Activated CD4-positive, alpha-beta T cell treated with anti-CD3 and anti-CD28 coated beads, Interleukin-2, amount 10 ng/mL, durations not matched to agents 24 days and 14 days (primary cell): ENCODE measurements around the gene AMH. TPM values are rescaled to one million over a fixed set of nuclear protein-coding genes. Genes with fewer than 3 reads are reported as not detected.

ENCODE experiments used
- DNase-seq: peaks from one replicate; pipeline ENCODE4 v3.0.0; 2022
- H3K27ac Mint-ChIP-seq: one replicate; pipeline ENCODE4 v1.8.0; 2022; ENCODE audit warnings: mild to moderate bottlenecking, mixed read lengths
- H3K27me3 Mint-ChIP-seq: one replicate; pipeline ENCODE4 v1.8.0; 2022; ENCODE audit warnings: mixed read lengths
- H3K36me3 Mint-ChIP-seq: one replicate; pipeline ENCODE4 v1.8.0; 2022; ENCODE audit warnings: low read depth, mild to moderate bottlenecking, mixed read lengths
- H3K4me1 Mint-ChIP-seq: one replicate; pipeline ENCODE4 v1.8.0; 2021; ENCODE audit warnings: mixed read lengths
- H3K4me3 Mint-ChIP-seq: one replicate; pipeline ENCODE4 v1.8.0; 2022; ENCODE audit warnings: mild to moderate bottlenecking, moderate library complexity, mixed read lengths
- H3K9me3 Mint-ChIP-seq: one replicate; pipeline ENCODE4 v1.8.0; 2021; ENCODE audit warnings: mixed read lengths
- intact Hi-C: fragments of 100-400 bp; cut with micrococcal nuclease; formaldehyde crosslinking; loops from one replicate; pipeline ENCODE4 v1.15.1; 2023
- total RNA-seq: library from RNA; stranded (reverse); gene quantifications from 2 replicates; pipeline ENCODE4 v1.2.3, GENCODE V29; 2022

AMH gene
- total RNA-seq, 1 donor from 2014 or later: 4.0 TPM

DNA sequence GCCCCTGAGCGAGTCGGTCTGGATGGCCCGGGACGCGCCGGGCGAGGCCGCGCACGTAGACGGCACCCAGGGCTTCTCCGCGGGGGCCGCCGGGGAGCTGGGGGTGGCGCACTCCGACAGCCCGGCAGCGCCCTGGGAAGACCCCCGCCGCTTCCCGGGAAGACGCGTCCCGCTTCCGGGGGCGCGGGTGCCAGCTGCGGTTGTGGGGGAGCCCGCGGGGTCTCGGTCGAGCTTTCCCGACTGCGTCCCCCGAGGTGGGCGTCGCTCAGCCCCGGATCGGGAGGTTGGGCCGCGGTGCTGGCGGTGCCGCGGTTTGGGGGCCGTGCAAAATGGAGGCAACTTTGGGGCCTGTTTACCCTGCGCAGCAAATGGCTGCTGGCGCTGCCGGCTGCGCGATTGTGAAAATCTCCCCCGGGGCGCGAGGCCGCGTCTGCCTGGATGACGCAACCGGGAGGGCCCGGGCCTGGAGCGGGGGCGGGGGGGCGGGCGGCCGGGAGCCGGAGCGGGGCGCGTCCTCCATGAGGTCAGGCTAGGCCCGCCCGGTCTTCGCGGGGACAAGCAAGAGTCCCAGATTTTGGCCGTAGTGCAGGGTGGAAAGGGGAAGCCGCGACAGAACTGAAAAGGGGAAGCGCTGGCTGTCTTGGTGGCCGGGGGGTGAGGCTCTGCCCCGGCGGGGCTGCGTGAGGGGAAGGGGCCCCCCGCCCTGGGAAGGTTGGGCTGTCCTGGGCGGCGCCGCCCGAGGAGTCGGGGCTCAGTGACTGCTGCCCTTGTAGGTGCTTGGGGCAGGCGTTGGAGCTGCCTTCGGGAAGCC is 21.5 kb downstream of the AMH start:
- H3K9me3 Mint-ChIP-seq: no peaks in the 10 kb centered on the region
- DNase-seq: peak; percentile 91
- H3K4me1 Mint-ChIP-seq: peaks cover 35% of the 10 kb centered on the region
- no peaks in the 10 kb centered on the region for H3K27me3 Mint-ChIP-seq
- H3K4me3 Mint-ChIP-seq: peak overlapping the region; percentile 93
- intact Hi-C loops: loop anchor here (2.0 to 10.0 kb wide), 3 partner anchors 120 to 342 kb away; partner anchors contain the start of gene AP3D1
- H3K27ac Mint-ChIP-seq: peak overlapping the region; percentile 91
- H3K36me3 Mint-ChIP-seq: peaks cover 41% of the 10 kb centered on the region

- H3K9me3 Mint-ChIP-seq: no peaks in the 10 kb centered on the region
- intact Hi-C loops: loop anchor here (2.0 to 10.0 kb wide), 3 partner anchors 121 to 341 kb away; partner anchors contain the start of gene AP3D1
- H3K4me3 Mint-ChIP-seq: peak overlapping the region; percentile 93
- H3K36me3 Mint-ChIP-seq: peaks cover 41% of the 10 kb centered on the region
- DNase-seq: peak; percentile 75
- no peaks in the 10 kb centered on the region for H3K27me3 Mint-ChIP-seq
- peak overlapping the region; percentile 84 for H3K27ac Mint-ChIP-seq
- peaks cover 32% of the 10 kb centered on the region for H3K4me1 Mint-ChIP-seq
Observed at GRCh38 chr19:2271234-2272103, 22.3 kb downstream of the AMH start.

- no peaks in the 10 kb centered on the region for H3K27me3 Mint-ChIP-seq
- peak; percentile 95 for DNase-seq
- peak overlapping the region; percentile 75 for H3K27ac Mint-ChIP-seq
- intact Hi-C loops: loop anchor here (1.0 to 10.0 kb wide), 3 partner anchors 37 to 339 kb away; partner anchors contain the start of genes PLEKHJ1 and SF3A2
- H3K4me3 Mint-ChIP-seq: peak overlapping the region; percentile 84
- H3K4me1 Mint-ChIP-seq: peaks cover 27% of the 10 kb centered on the region
- H3K36me3 Mint-ChIP-seq: peaks cover 41% of the 10 kb centered on the region
- no peaks in the 10 kb centered on the region for H3K9me3 Mint-ChIP-seq
Observed at GRCh38 chr19:2273356-2274184, 24.4 kb downstream of the AMH start.

GRCh38 chr19:2274185-2274711 is 25.1 kb downstream of the AMH start:
- intact Hi-C loops: loop anchor here (5.0 to 10.0 kb wide), 2 partner anchors 121 to 338 kb away; no protein-coding TSS in a partner anchor
- DNase-seq: peak; percentile 67
- peak overlapping the region; percentile 75 for H3K27ac Mint-ChIP-seq
- H3K9me3 Mint-ChIP-seq: no peaks in the 10 kb centered on the region
- H3K36me3 Mint-ChIP-seq: peaks cover 41% of the 10 kb centered on the region
- no peaks in the 10 kb centered on the region for H3K27me3 Mint-ChIP-seq
- peak overlapping the region; percentile 84 for H3K4me3 Mint-ChIP-seq
- H3K4me1 Mint-ChIP-seq: peaks cover 27% of the 10 kb centered on the region

DNA sequence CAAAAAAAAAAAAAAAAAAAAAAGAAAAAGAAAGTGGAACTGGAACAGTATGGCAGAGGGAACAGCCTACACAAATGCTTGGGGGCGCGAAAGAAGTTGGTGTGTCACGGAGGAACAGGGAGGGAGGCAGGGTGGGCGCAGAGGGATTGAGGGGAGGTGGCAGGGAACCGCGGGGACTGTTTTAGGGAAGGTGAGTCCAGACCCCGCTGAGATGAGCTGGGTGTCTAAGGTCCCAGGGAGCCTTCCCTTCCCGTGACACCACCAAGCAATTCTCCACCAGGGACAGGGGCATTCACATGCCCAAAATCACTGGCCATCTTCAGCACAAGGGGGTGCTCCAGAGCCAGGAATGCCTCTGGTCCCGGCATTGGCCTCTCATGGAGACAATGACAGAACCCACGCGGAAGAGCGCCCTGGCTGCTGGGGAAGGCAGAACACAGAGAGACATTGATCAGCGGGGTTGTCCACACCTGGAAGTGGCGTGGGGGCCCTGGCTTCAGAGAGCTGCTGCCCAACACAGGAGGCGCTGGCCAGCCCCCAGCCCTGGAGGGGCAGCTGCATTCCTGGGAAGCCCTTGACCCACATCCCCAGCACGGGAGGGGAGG is 25.9 kb downstream of the AMH start:
- peak overlapping the region; percentile 37 for H3K4me3 Mint-ChIP-seq
- H3K27ac Mint-ChIP-seq: peak overlapping the region; percentile 20

GRCh38 chr19:2275588-2276428 is 26.7 kb downstream of the AMH start:
- Mint-ChIP-seq H3K27me3 (no peaks in the 10 kb centered on the region), H3K4me3 (no peak overlapping the region)
- intact Hi-C loops: loop anchor here (10.0 kb wide), 1 partner anchor 119 kb away; no protein-coding TSS in a partner anchor

More for the DNA sequence above, 25.9 kb downstream of the AMH start:
- peaks cover 34% of the 10 kb centered on the region for H3K36me3 Mint-ChIP-seq
- peaks cover 27% of the 10 kb centered on the region for H3K4me1 Mint-ChIP-seq
- H3K9me3 Mint-ChIP-seq: no peaks in the 10 kb centered on the region
- intact Hi-C loops: loop anchor here (5.0 to 10.0 kb wide), 2 partner anchors 120 to 337 kb away; no protein-coding TSS in a partner anchor
- peak; percentile 87 for DNase-seq
- no peaks in the 10 kb centered on the region for H3K27me3 Mint-ChIP-seq

GRCh38 chr19:2276429-2276986 is 27.4 kb downstream of the AMH start:
- no peaks in the 10 kb centered on the region for H3K9me3 Mint-ChIP-seq
- intact Hi-C loops: loop anchor here (10.0 kb wide), 1 partner anchor 118 kb away; no protein-coding TSS in a partner anchor
- H3K4me1 Mint-ChIP-seq: peaks cover 25% of the 10 kb centered on the region
- no peak overlapping the region for H3K27ac Mint-ChIP-seq
- peaks cover 26% of the 10 kb centered on the region for H3K36me3 Mint-ChIP-seq
- H3K4me3 Mint-ChIP-seq: no peak overlapping the region
- DNase-seq: no peak
- H3K27me3 Mint-ChIP-seq: no peaks in the 10 kb centered on the region

More at GRCh38 chr19:2275588-2276428, 26.7 kb downstream of the AMH start:
- Mint-ChIP-seq H3K9me3 (no peaks in the 10 kb centered on the region), H3K36me3 (peaks cover 30% of the 10 kb centered on the region), H3K27ac (no peak overlapping the region), H3K4me1 (peaks cover 27% of the 10 kb centered on the region)
- DNase-seq: no peak

DNA sequence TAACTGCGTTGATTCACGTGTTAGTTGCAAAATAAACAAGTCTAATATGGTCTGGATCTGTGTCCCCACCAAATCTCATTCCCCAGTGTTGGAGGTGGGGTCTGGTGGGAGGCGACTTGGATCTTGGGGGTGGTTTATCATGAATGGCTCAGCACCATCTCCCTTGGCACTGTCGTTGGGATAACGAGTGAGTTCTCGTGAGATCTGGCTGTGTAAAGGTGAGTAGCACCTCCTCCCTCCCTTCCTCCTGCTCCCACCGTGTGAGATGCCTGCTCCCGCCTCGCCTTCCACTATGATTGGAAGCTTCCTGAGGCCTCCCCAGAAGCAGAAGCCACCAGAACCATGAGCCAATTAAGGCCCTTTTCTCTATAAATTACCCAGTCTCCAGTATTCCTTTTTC is 28.0 kb downstream of the AMH start:
- H3K27me3 Mint-ChIP-seq: no peaks in the 10 kb centered on the region
- peaks cover 26% of the 10 kb centered on the region for H3K4me1 Mint-ChIP-seq
- H3K27ac Mint-ChIP-seq: no peak overlapping the region
- no peak for DNase-seq
- intact Hi-C loops: loop anchor here (10.0 kb wide), 1 partner anchor 118 kb away; no protein-coding TSS in a partner anchor
- H3K9me3 Mint-ChIP-seq: no peaks in the 10 kb centered on the region
- H3K36me3 Mint-ChIP-seq: peaks cover 22% of the 10 kb centered on the region
- no peak overlapping the region for H3K4me3 Mint-ChIP-seq

DNA sequence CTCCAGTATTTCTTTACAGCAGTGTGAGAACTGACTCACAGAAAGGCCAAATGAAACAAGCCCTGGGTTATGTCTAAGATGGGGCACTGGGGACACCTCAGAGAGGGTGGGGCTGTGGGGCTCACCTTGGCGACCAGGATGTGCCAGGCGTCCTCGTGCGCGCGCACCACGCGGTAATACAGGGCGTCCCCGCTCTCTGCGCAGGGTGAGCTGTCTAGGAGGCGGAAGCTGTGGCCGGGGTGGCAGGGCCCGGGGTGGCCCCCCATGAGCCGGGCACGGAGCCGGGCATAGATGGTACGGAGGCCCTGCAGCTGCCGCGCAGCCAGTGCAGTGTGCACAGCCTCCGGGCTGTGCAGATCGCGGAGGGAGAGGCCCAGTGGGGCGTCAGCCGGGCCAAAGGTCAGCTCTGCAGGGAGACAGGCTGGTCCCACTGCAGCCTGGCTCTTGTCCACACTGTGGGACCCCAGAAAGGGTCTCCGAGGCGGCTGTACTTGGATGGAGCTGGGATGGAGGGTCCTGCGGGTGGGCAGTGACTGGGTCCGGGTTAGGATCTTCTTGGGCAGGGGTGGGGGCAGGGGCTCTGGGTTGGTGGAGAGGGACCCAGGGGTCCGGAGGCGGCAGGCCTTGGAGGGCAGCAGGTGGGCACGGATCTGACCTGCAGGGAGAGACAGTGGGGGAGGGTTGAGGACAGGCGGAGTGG is 29.5 kb downstream of the AMH start:
- H3K27me3 Mint-ChIP-seq: peaks cover 2% of the 10 kb centered on the region
- intact Hi-C loops: loop anchor here (10.0 kb wide), 1 partner anchor 116 kb away; no protein-coding TSS in a partner anchor
- no peak overlapping the region for H3K4me3 Mint-ChIP-seq
- peaks cover 12% of the 10 kb centered on the region for H3K36me3 Mint-ChIP-seq
- peak; percentile 58 for DNase-seq
- no peak overlapping the region for H3K27ac Mint-ChIP-seq
- H3K9me3 Mint-ChIP-seq: no peaks in the 10 kb centered on the region
- H3K4me1 Mint-ChIP-seq: peaks cover 23% of the 10 kb centered on the region

DNA sequence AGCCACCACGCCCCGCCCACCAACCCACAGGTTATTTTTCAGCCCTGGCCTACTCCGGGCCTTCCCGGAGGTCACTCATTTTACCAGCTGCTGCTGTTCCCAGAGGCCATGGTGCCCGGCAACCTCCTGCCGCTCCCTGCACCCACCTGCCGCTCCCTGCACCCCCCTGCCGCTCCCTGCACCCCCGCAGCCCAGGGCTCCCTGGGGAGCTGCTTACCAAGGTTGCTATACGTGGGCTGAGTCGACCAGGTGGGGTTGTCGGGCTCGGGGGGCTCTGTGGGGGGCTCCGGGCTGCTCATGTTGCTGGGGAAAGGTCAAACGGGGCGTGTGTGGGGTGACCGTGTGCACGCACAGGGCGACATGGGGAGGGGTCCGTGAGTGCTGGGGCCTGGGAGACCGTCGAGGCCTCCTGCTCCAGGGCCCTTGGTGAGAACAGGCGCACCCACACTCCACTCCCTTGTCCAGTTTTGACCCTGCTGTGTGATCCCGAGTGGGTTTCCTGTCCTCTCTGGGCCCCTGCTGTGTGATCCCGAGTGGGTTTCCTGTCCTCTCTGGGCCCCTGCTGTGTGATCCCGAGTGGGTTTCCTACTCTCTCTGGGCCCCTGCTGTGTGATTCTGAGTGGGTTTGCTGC is 31.6 kb downstream of the AMH start:
- no peak overlapping the region for H3K4me3 Mint-ChIP-seq
- no peak for DNase-seq
- H3K36me3 Mint-ChIP-seq: no peaks in the 10 kb centered on the region
- H3K27ac Mint-ChIP-seq: no peak overlapping the region
- intact Hi-C loops: no loop called here
- no peaks in the 10 kb centered on the region for H3K9me3 Mint-ChIP-seq
- H3K4me1 Mint-ChIP-seq: peaks cover 11% of the 10 kb centered on the region
- peaks cover 2% of the 10 kb centered on the region for H3K27me3 Mint-ChIP-seq
